BLaER1 (cell line): Measurements from ENCODE around the gene CACNA2D3.
A peak's percentile ranks its signal among the peaks of the same experiment; 100 is the strongest.

Experiments
- H3K27ac ChIP-seq: shearing (Covaris generic); formaldehyde crosslinking; 2 replicates; pipeline ENCODE4 v1.8.1; 2022
- H3K27me3 ChIP-seq: shearing (Covaris generic); formaldehyde crosslinking; 2 replicates; pipeline ENCODE4 v1.8.1; 2022
- H3K36me3 ChIP-seq: shearing (Covaris generic); formaldehyde crosslinking; 2 replicates; pipeline ENCODE4 v1.8.1; 2022
- H3K4me1 ChIP-seq: shearing (Covaris generic); formaldehyde crosslinking; 2 replicates; pipeline ENCODE4 v1.8.1; 2022
- H3K4me2 ChIP-seq: shearing (Covaris generic); formaldehyde crosslinking; 2 replicates; pipeline ENCODE4 v1.8.1; 2022
- H3K4me3 ChIP-seq: shearing (Covaris generic); formaldehyde crosslinking; 2 replicates; pipeline ENCODE4 v1.8.1; 2022
- H3K9ac ChIP-seq: shearing (Covaris generic); formaldehyde crosslinking; 2 replicates; pipeline ENCODE4 v1.8.1; 2022
- H3K9me3 ChIP-seq: shearing (Covaris generic); formaldehyde crosslinking; 2 replicates; pipeline ENCODE4 v1.8.1; 2022
- H4K20me1 ChIP-seq: shearing (Covaris generic); formaldehyde crosslinking; 2 replicates; pipeline ENCODE4 v1.8.1; 2022
- Cebpa-rat ChIP-seq: shearing (Covaris generic); IDR thresholded peaks from 2 replicates; pipeline ENCODE4 v1.8.1; 2022

Gene CACNA2D3

GRCh38 chr3:54426381-54426780 is 304.0 kb downstream of the CACNA2D3 start:
- no peak overlapping the region for H3K4me3 ChIP-seq
- no peak overlapping the region for H3K9ac ChIP-seq
- H3K36me3 ChIP-seq = no peaks in the 10 kb centered on the region
- peaks cover 7% of the 10 kb centered on the region; the same call in 1 of the 2 replicates for H3K4me1 ChIP-seq
- no peak for TF ChIP-seq Cebpa-rat
- H4K20me1 ChIP-seq = no peaks in the 10 kb centered on the region
- H3K27ac ChIP-seq = no peak overlapping the region
- no peaks in the 10 kb centered on the region for H3K9me3 ChIP-seq
- H3K4me2 ChIP-seq = no peak overlapping the region
- no peaks in the 10 kb centered on the region for H3K27me3 ChIP-seq

GRCh38 chr3:54427501-54427900 is 305.1 kb downstream of the CACNA2D3 start:
- Histone ChIP-seq H4K20me1 (no peaks in the 10 kb centered on the region), H3K27me3 (no peaks in the 10 kb centered on the region), H3K9ac (no peak overlapping the region), H3K27ac (no peak overlapping the region), H3K4me3 (no peak overlapping the region), H3K4me1 (no peaks in the 10 kb centered on the region), H3K9me3 (no peaks in the 10 kb centered on the region), H3K36me3 (no peaks in the 10 kb centered on the region), H3K4me2 (no peak overlapping the region)
- no peak for TF ChIP-seq Cebpa-rat

GRCh38 chr3:54427941-54428871 is 305.9 kb downstream of the CACNA2D3 start:
- TF ChIP-seq Cebpa-rat = no peak

GRCh38 chr3:54432975-54433374 is 310.6 kb downstream of the CACNA2D3 start:
- H3K4me2 ChIP-seq = no peak overlapping the region
- H3K27me3 ChIP-seq = no peaks in the 10 kb centered on the region
- no peak overlapping the region for H3K4me3 ChIP-seq
- TF ChIP-seq Cebpa-rat = no peak
- H4K20me1 ChIP-seq = no peaks in the 10 kb centered on the region
- no peaks in the 10 kb centered on the region for H3K4me1 ChIP-seq
- H3K27ac ChIP-seq = no peak overlapping the region
- no peaks in the 10 kb centered on the region for H3K9me3 ChIP-seq
- no peak overlapping the region for H3K9ac ChIP-seq
- H3K36me3 ChIP-seq = no peaks in the 10 kb centered on the region

More at GRCh38 chr3:54427941-54428871, 305.9 kb downstream of the CACNA2D3 start:
- no peaks in the 10 kb centered on the region for H3K4me1 ChIP-seq
- no peak overlapping the region for H3K9ac ChIP-seq
- no peaks in the 10 kb centered on the region for H3K27me3 ChIP-seq
- no peaks in the 10 kb centered on the region for H4K20me1 ChIP-seq
- H3K36me3 ChIP-seq = no peaks in the 10 kb centered on the region
- no peak overlapping the region for H3K27ac ChIP-seq
- no peaks in the 10 kb centered on the region for H3K9me3 ChIP-seq
- no peak overlapping the region for H3K4me3 ChIP-seq
- no peak overlapping the region for H3K4me2 ChIP-seq

- H3K4me1 ChIP-seq = no peaks in the 10 kb centered on the region
- no peak overlapping the region for H3K27ac ChIP-seq
- no peak for TF ChIP-seq Cebpa-rat
These were observed 311.5 kb downstream of the CACNA2D3 start for GRCh38 chr3:54433846-54434245.

GRCh38 chr3:54434756-54435155 is 312.4 kb downstream of the CACNA2D3 start:
- no peaks in the 10 kb centered on the region for H4K20me1 ChIP-seq

More at GRCh38 chr3:54433846-54434245, 311.5 kb downstream of the CACNA2D3 start:
- no peaks in the 10 kb centered on the region for H3K9me3 ChIP-seq
- H3K4me3 ChIP-seq = no peak overlapping the region
- H3K27me3 ChIP-seq = no peaks in the 10 kb centered on the region
- no peak overlapping the region for H3K9ac ChIP-seq
- H3K36me3 ChIP-seq = no peaks in the 10 kb centered on the region
- H3K4me2 ChIP-seq = no peak overlapping the region
- no peaks in the 10 kb centered on the region for H4K20me1 ChIP-seq

GRCh38 chr3:54437271-54437670 is 314.9 kb downstream of the CACNA2D3 start:
- H3K27ac ChIP-seq = no peak overlapping the region
- H3K9me3 ChIP-seq = no peaks in the 10 kb centered on the region
- no peaks in the 10 kb centered on the region for H3K36me3 ChIP-seq
- no peak overlapping the region for H3K4me3 ChIP-seq
- H3K4me2 ChIP-seq = no peak overlapping the region
- no peaks in the 10 kb centered on the region for H3K27me3 ChIP-seq
- H3K9ac ChIP-seq = no peak overlapping the region
- no peaks in the 10 kb centered on the region for H3K4me1 ChIP-seq
- no peak for TF ChIP-seq Cebpa-rat
- H4K20me1 ChIP-seq = no peaks in the 10 kb centered on the region

More at GRCh38 chr3:54434756-54435155, 312.4 kb downstream of the CACNA2D3 start:
- H3K4me1 ChIP-seq = no peaks in the 10 kb centered on the region
- H3K27me3 ChIP-seq = no peaks in the 10 kb centered on the region
- no peak for TF ChIP-seq Cebpa-rat
- no peaks in the 10 kb centered on the region for H3K9me3 ChIP-seq
- H3K27ac ChIP-seq = no peak overlapping the region
- H3K4me3 ChIP-seq = no peak overlapping the region
- no peak overlapping the region for H3K9ac ChIP-seq
- H3K36me3 ChIP-seq = no peaks in the 10 kb centered on the region
- no peak overlapping the region for H3K4me2 ChIP-seq

- Histone ChIP-seq H3K27ac (no peak overlapping the region), H3K4me3 (no peak overlapping the region), H3K9me3 (no peaks in the 10 kb centered on the region), H3K4me2 (peak overlapping the region; percentile 58), H4K20me1 (no peaks in the 10 kb centered on the region), H3K27me3 (no peaks in the 10 kb centered on the region), H3K36me3 (no peaks in the 10 kb centered on the region), H3K4me1 (peaks cover 19% of the 10 kb centered on the region), H3K9ac (no peak overlapping the region)
- TF ChIP-seq Cebpa-rat = peak; percentile 81
These were observed 321.3 kb downstream of the CACNA2D3 start for GRCh38 chr3:54443561-54444161.

- no peaks in the 10 kb centered on the region for H3K36me3 ChIP-seq
- H3K4me3 ChIP-seq = no peak overlapping the region
- no peaks in the 10 kb centered on the region for H4K20me1 ChIP-seq
- no peaks in the 10 kb centered on the region for H3K9me3 ChIP-seq
- no peaks in the 10 kb centered on the region for H3K27me3 ChIP-seq
- no peak overlapping the region for H3K4me2 ChIP-seq
- H3K4me1 ChIP-seq = peaks cover 19% of the 10 kb centered on the region
- H3K27ac ChIP-seq = no peak overlapping the region
- TF ChIP-seq Cebpa-rat = no peak
- H3K9ac ChIP-seq = no peak overlapping the region
These were observed 323.3 kb downstream of the CACNA2D3 start for GRCh38 chr3:54445630-54446029.

GRCh38 chr3:54447427-54447826 is 325.1 kb downstream of the CACNA2D3 start:
- Histone ChIP-seq H3K4me2 (no peak overlapping the region), H3K4me3 (no peak overlapping the region), H3K36me3 (no peaks in the 10 kb centered on the region), H3K9me3 (no peaks in the 10 kb centered on the region), H3K27me3 (no peaks in the 10 kb centered on the region), H3K9ac (no peak overlapping the region), H4K20me1 (no peaks in the 10 kb centered on the region), H3K4me1 (peaks cover 19% of the 10 kb centered on the region), H3K27ac (no peak overlapping the region)
- TF ChIP-seq Cebpa-rat = no peak
